Uterus (tissue), 2 donors: ENCODE results near the gene GATAD2B.

Experiments used
- CTCF ChIP-seq, 4 experiments: fragments of 200-600 bp in 2 of 4; fragments of 450-650 bp in 2 of 4; sonication (generic) in 2 of 4; IDR thresholded peaks; one replicate each; pipeline ENCODE4 v1.5.1; 2016 to 2019; ENCODE audit warnings: antibody characterized with exemption in 4 of 4, mild to moderate bottlenecking in 2 of 4, moderate library complexity in 1 of 4
- POLR2A ChIP-seq, 2 donors: fragments of 450-650 bp; IDR thresholded peaks; one replicate each; pipeline ENCODE4 v1.6.1; 2016; ENCODE audit warnings: antibody characterized with exemption in 2 of 2, mild to moderate bottlenecking in 1 of 2, moderate library complexity in 1 of 2

GRCh38 chr1:153774026-153774595, 148.7 kb downstream of the GATAD2B start:
- TF ChIP-seq POLR2A (IDR thresholded peaks at IDR 0.05) (no peak), CTCF (IDR thresholded peaks at IDR 0.05) (no peak)
